Pulmonary artery endothelial cell (primary cell): ENCODE measurements around the gene METTL13. TPM values are rescaled to one million over a fixed set of nuclear protein-coding genes. Genes with fewer than 3 reads are reported as not detected.
"Not testable (repeated sequence)": the region's sequence is repeated elsewhere in the genome, so short reads cannot be mapped to it uniquely, and the experiment has no call there.

Experiments used
- DNase-seq: peaks from one replicate; pipeline ENCODE4 v3.0.0-alpha.2; 2011; ENCODE audit warnings: low read depth, low spot score
- total RNA-seq: library from RNA; depleted of rRNA; stranded (reverse); fragments of >200 nt; gene quantifications from 2 replicates; pipeline ENCODE4 v1.2.3, GENCODE V29; 2014

METTL13 gene
- total RNA-seq, 1 donor from 2014 or later, result 28.6 TPM

DNA sequence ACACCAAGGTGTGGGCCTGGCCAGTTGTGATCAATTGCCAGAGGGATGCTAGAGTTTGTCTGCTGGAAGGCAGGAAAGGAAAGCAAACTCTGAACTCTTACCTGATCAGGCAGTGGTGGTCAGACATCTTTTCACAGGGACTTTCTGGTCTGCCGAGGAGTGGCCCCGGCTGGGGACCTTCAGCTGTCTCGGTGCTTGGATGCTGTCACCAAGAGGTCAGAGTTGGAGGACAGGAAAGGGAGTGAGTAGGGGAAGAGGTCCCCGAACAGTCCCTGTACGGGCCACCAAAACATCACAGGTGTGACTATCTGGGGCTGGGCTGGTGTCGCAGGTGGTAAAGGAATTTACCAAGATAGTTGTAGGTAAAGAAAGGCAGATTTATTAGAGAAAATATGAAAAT, 17.7 kb upstream of the METTL13 start:
- DNase-seq, result no peak

- DNase-seq, result no peak
Observed at GRCh38 chr1:171769171-171769570, 12.3 kb upstream of the METTL13 start.

GRCh38 chr1:171769754-171770153, 11.7 kb upstream of the METTL13 start:
- no peak for DNase-seq

- no peak for DNase-seq
Observed at GRCh38 chr1:171772312-171772711, 9.1 kb upstream of the METTL13 start.

- DNase-seq, result no peak
Observed at GRCh38 chr1:171780583-171781175, 781 bp upstream of the METTL13 start.

DNA sequence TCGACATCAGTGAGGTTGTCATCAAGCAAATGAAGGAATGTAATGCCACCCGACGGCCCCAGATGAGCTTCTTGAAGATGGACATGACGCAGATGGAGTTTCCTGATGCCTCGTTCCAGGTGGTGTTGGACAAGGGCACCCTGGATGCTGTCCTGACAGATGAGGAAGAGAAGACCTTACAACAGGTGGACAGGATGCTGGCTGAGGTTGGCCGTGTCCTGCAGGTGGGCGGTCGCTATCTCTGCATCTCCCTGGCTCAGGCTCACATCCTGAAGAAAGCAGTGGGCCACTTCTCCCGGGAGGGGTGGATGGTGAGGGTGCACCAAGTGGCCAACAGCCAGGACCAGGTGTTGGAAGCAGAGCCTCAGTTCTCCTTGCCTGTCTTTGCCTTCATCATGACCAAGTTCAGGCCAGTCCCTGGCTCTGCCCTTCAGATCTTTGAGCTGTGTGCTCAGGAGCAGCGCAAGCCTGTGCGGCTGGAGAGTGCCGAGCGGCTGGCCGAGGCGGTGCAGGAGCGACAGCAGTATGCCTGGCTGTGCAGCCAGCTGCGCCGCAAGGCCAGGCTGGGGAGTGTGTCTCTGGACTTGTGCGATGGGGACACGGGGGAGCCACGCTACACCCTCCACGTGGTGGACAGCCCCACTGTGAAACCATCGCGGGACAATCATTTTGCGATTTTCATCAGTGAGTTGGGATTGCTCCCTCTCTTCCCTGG, 2.5 kb downstream of the METTL13 start:
- no peak for DNase-seq

GRCh38 chr1:171784784-171785183, 3.3 kb downstream of the METTL13 start:
- no peak for DNase-seq

GRCh38 chr1:171785766-171786165, 4.3 kb downstream of the METTL13 start:
- DNase-seq, result no peak

DNA sequence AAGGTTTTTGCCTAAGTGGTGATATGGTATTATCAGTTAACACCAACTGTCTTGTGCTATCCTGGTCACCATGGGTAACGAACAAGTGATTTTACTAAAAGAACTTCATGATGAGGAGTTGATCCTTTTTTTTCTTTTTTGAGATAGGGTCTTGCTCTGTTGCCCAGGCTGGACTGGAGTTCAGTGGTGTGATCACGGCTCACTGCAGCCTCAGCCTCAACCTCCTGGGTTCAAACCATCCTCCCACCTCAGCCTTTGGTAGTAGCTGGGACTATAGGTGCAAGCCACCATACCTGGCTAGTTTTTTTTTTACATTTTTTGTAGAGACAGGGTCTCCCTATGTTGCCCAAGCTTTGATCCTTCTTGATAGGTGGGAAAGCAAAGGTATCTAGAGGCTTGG, 5.1 kb downstream of the METTL13 start:
- no peak for DNase-seq

GRCh38 chr1:171787686-171788480, 6.4 kb downstream of the METTL13 start:
- DNase-seq, result no peak

- no peak for DNase-seq
Observed at GRCh38 chr1:171788696-171789095, 7.2 kb downstream of the METTL13 start.

GRCh38 chr1:171790318-171790717, 8.9 kb downstream of the METTL13 start:
- DNase-seq, result no peak

GRCh38 chr1:171792656-171793369, 11.4 kb downstream of the METTL13 start:
- no peak for DNase-seq

GRCh38 chr1:171793636-171794035, 12.2 kb downstream of the METTL13 start:
- DNase-seq, result no peak

DNA sequence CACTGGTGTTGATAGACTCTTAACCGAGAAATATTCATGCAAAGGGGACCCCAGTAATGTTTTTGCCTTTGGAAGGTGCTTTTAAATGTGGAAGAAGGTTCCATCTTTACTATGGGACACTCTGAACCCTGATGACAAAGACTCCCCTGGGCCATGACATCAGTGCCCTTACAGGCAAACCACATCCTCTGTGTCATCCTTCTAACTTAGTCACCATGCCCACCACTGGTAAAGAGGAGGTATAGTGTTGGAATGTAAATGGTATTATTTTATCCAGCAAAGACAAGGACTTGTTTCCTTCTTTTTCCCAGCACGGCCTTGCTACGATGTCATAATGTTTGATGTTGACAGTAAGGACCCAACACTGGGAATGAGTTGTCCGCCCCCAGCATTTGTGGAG, 12.6 kb downstream of the METTL13 start:
- no peak for DNase-seq

- no peak for DNase-seq
Observed at GRCh38 chr1:171796592-171796991, 15.1 kb downstream of the METTL13 start.

DNA sequence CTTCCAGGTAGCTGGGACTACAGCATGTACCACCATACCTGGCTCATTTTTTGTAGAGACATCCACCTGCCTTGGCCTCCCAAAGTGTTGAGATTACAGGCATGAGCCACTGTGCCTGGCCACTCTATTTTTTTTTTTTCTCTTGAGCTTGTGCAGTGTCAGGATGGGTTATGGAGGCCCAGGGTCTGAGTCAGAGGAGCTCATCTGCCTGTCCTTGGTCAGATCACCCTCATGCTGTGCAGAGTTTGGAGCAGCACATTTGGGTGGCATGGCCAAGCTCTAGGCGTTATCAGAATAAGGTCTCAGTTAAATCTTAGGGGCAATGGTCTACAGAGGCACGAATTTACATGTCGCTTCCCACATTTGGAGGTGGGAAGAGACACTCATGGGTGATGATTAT, 16.9 kb downstream of the METTL13 start:
- no peak for DNase-seq

DNA sequence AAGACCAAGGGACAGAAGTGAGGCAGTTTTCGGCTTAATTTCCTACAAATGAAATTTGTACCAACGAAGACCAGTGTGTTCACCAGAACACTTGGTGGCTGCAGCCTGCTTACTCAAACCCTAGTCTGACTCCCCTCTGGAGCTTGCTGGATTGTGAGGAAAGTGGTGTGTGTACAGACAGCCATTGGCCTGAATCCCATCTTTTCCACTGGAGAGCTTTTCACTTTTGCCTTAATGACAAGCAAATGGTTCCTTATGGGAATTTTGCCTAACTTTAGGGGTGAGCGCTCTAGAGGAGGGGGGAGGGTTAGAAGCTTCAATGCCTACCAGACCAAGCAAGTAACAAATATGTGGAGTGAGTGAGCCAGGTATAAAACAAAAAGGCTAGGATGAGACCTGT, 17.3 kb downstream of the METTL13 start:
- no peak for DNase-seq

DNA sequence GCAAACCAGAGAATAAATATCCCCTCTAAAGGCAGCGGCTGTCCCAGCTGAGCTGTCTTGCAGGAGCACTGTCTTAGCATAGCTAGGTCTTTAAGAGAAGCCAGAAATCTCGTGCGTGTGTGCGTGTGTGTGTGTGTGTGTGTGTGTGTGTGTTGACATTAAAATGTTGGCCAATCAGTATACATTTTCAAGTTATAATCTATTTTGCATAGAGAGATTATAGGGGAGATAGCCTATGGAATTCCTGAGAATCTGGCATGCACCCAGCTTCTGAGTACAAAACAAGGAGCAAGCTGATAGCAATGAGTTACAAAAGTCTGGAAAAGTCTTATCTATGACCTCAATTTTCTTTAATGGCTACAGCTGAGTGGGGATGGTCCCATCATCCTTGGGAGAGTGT, 17.7 kb downstream of the METTL13 start:
- DNase-seq, result no peak

DNA sequence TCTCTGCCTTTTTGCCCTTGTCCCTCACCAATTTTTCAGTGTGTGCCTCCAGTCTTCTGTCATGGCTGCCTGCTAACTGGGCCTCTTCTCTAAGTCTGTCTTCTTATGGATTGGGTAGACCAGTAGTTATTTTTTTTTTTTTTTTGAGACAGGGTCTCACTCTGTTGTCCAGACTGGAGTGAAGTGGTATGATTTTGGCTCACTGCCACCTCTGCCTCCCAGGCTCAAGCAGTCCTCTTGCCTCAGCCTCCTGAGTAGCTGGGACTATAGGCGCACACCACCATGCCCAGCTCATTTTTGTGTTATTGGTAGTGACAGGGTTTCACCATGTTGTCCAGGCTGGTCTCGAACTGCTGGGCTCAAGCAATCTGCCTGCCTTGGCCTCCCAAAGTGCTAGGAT, 18.2 kb downstream of the METTL13 start:
- not testable (repeated sequence) for DNase-seq

DNA sequence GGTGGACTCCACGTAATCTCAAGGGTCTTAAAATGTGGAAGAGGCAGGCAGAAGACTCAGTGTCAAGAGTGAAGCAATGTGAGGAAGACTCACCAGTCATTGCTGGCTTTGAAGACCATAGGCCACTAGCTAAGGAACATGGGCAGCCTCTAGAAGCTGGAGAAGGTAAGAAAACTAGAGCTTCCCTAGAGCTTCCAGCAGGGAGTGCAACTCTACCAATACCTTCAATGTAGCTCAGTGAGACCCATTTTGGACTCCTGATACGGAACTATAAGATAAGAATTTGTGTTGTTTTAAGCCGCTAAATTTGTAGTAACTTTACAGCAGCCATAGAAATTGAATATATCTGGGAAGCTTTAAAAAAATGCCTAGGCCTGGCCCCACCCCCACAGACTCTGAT, 18.9 kb downstream of the METTL13 start:
- no peak for DNase-seq

DNA sequence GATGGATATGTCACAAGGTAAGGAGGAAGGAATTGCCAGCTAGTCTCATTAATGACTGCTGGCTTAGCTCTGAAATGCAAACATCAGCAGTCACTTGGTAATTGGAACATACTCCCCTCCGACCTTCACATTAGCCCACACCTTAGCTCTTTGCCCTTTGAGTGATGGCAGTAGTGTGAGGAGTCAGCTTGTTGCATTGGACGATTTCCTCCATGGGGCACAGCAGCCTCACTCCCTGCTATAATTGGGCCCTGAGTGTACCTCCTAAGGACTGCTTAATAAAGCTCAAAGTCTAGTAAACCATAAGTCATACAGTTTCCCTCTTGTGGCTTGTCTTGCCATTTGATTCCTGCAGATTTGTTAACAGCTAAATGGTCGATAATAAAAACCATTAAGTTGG, 19.4 kb downstream of the METTL13 start:
- DNase-seq, result no peak
